Stimulated activated CD8-positive, alpha-beta memory T cell treated with anti-CD3 and anti-CD28 coated beads, Interleukin-4, amount 100 ng/mL, for 4 hours (primary cell): ENCODE results near the gene DCUN1D2.
"Not testable (repeated sequence)": the region's sequence is repeated elsewhere in the genome, so short reads cannot be mapped to it uniquely, and the experiment has no call there.

Experiments used
- DNase-seq, 2 donors: peaks; one replicate each; pipeline ENCODE4 v3.0.0-alpha.2; 2020; ENCODE audit warnings: low read depth in 2 of 2, low spot score in 1 of 2

The DCUN1D2 gene

DNA sequence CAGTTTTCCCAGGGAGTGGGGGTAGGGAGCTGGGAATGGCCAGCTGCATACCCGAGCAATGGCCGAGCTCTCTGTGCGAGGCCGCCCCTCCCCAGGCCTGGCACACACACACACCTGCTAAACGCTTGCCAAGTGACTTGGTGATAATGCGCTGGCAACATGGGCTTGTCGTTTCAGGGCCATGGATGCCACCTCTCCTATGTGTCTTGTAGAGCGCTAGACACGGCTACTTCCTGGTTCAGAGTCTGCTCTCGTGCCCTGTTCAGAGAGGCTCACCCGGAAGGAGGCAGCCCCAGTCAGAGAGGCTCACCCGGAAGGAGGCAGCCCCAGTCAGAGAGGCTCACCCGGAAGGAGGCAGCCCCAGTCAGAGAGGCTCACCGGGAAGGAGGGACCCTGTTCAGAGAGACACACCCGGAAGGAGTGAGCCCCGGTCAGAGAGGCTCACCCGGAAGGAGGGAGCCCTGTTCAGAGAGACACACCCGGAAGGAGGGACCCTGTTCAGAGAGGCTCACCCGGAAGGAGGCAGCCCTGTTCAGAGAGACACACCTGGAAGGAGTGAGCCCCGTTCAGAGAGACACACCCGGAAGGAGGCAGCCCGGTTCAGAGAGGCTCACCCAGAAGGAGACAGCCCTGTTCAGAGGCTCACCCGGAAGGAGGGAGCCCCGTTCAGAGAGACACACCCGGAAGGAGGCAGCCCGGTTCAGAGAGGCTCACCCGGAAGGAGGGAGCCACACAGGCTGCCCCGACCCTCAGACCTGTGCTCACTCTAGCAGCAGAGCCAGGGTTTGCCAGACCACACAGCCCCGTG lies 41.4 kb downstream of the DCUN1D2 start:
- peak in 1 of 2 donors; percentile 12 for DNase-seq

DNA sequence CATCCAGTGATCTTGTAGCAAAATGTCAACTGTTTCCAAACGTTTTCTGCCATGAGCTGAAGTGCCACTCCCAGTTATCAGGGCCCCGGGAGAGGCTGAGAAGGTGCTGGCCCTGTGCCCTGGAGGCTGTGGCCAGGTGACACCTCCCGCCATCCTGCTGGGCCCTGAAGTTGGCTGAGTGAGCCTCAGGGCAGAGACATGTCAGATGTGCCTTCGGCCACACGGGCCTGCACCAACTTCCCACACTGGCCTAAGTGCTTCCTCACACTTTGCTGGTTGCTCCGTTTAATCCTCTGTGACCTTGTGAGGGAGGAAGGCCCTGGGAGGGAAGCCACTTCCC lies 42.0 kb downstream of the DCUN1D2 start:
- DNase-seq, result no peak

DNA sequence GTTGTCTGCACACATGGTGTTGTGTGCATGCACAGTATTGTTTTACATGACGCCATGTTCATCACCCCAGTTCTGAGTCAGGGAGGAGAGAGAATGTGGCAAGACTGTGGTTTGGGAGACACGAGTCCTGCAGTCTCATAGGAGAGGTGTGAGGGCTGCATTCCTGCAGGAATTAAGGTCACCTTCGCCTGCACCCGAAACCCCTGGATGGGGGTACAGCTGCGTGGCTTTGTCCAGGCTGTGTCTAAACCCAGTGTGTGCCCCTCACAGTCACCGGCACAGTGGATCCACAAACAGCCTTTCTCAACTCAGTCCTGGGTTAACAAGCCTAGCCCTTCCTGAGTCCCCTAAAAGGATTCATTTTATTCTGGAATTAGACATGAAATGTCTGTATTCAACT lies 42.9 kb downstream of the DCUN1D2 start:
- no peak for DNase-seq

DNA sequence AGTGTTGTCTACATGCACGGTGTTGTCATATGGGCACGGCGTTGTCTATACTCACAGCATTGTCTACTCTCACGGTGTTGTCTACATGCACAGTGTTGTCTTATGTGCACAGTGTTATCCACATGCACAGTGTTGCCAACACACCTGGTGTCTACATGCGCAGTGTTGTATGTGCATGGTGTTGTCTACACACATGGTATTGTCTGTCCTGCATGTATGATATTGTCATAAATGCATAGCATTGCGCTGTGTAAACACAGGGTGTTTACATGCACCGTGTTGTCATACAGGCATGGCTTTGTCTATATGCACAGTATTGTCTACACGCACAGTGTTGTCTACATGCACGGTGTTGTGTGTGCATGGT lies 44.0 kb downstream of the DCUN1D2 start:
- no peak for DNase-seq

DNA sequence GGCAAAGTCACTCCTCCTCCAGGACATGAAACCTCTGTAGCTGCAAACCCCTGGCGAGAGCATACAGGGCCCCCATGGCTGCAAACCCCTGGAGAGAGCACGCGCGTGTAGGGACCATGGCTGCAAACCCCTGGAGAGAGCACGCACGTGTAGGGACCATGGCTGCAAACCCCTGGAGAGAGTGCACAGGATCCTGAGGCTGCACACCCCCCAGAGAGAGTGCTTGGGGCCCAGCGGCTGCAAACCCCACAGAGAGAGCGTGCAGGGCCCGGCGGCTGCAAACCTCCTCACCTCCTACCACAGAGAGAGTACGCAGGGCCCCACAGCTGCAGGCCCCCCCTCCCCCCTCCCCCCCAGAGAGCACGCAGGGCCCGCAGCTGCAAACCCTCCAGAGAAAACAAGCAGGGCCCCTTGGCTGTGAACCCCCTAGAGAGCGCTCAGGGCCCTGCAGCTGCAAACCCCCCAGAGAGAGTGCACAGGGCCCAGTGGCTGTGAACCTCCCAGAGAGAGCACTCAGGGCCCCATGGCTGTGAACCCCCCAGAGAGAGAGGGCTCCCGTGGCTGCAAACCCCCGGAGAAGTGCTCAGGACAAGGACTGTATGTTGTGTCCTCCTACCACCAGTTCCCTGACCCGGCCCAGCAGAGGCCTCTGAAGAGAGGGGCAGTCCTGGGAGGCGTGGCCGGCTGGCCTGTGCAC lies 44.6 kb downstream of the DCUN1D2 start:
- DNase-seq, result no peak

DNA sequence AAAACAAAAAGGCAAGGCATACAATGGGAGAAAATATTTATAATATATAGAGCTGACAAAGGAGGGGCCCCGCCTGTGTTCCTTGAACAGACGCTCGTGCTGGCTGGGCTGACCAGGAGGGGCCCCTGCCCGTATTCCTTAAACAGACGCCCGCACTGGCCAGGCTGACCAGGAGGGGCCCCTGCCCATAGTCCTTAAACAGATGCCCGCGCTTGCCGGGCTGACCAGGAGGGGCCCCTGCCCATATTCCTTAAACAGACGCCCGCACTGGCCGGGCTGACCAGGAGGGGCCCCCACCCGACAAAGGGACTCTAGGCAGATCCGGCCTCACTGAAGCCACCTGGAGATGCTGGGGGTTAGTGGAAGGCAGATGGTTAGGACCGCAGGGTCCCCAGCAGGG lies 46.5 kb downstream of the DCUN1D2 start:
- DNase-seq, result no peak

DNA sequence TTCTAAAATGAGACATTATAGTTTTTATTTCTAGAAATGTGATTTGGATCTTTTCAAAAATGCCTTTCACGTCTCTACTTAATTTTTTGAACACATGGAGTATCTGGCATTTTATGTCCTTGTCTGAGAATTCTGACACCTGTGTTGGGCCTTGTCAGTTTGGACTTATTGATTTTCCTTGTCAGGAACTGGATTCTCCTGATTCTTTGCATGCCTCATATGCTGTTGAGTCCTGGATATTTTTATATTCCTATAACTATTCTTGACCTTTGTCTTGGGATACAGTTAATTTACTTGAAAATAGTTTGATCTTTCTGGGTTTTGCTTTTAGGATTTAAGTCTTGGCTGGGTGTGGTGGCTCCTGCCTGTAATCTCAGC lies 47.5 kb downstream of the DCUN1D2 start:
- DNase-seq, result no peak

DNA sequence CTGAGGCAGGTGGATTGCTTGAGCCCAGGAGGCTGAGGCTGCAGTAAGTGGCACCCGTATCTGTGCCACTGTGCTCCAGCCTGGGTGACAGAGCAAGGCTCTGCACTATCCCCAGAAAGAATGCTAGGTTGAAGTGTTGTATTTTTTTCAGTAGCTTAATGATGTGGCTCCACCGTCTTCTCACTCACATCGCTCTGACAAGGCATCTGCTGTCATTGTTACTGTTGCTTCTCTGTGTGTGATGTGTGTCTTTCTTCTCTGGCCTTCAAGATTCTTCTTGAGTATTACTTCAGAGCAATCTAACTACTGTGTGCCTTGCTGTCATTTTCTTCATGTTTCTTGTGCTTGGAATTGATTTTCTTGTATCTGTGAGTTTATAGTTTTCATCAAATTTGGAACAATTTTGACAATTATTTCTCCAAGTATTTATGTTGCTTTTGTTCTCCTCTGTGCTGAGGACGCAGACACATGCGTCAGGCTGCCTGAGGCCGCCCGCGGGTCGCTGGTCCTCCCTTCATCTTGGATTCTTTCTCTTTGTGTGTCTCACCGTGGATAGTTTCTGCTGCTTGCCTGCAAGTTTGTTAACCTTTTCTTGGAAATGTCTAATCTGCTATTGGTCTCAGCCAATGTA lies 48.0 kb downstream of the DCUN1D2 start:
- DNase-seq, result no peak

DNA sequence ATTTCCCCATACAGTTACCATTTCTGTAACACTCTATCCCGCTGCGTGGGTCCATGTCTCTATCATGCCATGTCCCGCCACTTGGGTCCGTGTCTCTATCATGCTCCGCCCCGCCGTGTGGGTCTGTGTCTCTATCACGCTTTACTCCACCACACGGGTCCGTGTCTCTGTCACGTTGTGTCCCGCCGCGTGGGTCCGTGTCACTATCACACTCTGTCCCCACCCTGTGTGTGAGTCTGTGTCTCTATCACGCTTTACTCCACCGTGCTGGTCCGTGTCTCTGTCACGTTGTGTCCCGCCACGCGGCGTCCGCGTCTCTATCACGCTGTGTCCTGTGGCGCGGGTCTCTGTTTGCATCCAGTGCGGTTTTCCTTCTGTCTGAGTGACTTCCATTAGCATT lies 48.9 kb downstream of the DCUN1D2 start:
- DNase-seq, result no peak

DNA sequence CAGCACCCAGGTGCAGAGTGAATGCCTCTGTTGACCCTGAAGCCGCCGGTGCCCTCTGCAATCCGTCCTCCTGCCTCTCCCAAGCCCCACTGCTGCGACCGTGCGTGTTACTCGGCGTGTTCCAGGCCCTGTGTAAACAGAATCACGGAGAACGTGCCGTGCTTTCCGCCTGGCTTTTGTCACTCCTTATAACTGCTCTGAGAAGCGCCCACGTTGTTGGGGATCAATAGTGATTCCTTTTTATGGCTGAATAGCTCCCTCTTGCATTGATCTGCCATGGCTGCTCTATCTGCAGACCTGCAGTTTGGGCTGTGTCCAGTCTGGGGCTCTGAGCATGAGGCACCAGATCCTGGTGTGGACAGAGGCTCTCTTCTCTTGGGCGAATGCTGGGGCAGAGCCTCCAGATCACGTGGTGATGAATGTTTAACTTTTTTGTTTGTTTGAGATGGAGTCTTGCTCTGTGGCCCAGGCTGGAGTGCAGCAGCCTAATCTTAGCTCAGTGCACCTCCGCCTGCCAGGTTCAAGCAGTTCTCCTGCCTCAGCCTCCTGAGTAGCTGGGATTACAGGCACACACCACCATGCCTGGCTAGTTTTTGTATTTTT lies 53.0 kb downstream of the DCUN1D2 start:
- no peak for DNase-seq

DNA sequence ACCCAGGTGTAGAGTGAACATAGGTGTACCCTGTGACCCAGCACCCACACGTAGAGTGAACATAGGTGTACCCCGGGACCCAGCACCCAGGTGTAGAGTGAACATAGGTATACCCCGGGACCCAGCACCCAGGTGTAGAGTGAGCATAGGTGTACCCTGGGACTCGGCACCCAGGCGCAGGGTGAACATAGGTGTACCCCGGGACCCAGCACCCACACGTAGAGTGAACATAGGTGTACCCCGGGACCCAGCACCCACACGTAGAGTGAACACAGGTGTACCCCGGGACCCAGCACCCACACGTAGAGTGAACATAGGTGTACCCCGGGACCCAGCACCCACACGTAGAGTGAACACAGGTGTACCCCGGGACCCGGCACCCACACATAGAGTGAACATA lies 53.6 kb downstream of the DCUN1D2 start:
- DNase-seq, result not testable (repeated sequence)

DNA sequence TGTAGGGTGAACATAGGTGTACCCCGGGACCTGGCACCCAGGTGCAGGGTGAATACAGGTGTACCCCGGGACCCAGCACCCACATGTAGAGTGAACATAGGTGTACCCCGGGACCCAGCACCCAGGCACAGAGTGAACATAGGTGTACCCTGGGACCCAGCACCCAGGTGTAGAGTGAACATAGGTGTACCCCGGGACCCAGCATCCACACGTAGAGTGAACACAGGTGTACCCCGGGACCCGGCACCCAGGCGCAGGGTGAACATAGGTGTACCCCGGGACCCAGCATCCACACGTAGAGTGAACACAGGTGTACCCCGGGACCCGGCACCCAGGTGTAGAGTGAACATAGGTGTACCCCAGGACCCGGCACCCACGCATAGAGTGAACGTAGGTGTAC lies 54.6 kb downstream of the DCUN1D2 start:
- not testable (repeated sequence) for DNase-seq

DNA sequence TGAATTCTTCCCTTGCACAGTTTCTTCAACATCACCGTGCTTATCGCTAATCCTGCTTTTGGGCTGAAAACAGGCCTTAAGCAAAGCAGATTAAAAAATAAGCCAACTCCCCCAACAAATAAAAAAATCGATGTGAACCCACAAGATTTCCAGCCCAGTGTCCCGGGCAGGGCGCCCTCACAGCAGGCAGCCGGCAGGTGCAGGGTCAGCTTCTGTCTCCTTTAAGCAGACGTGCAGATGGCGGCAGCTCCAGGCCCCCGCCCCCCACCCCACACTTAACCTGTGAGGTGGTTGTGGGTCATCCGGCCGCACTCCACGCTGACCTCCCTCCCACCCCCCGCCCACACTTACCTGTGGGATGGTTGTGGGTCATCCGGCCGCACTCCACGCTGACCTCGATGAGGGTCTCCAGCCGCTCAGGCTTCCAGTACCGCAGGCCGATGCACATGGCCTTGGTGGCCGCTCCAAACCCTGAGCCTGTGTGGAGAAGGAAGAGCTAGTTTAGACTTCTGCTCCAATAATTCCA lies 57.1 kb downstream of the DCUN1D2 start:
- no peak for DNase-seq

DNA sequence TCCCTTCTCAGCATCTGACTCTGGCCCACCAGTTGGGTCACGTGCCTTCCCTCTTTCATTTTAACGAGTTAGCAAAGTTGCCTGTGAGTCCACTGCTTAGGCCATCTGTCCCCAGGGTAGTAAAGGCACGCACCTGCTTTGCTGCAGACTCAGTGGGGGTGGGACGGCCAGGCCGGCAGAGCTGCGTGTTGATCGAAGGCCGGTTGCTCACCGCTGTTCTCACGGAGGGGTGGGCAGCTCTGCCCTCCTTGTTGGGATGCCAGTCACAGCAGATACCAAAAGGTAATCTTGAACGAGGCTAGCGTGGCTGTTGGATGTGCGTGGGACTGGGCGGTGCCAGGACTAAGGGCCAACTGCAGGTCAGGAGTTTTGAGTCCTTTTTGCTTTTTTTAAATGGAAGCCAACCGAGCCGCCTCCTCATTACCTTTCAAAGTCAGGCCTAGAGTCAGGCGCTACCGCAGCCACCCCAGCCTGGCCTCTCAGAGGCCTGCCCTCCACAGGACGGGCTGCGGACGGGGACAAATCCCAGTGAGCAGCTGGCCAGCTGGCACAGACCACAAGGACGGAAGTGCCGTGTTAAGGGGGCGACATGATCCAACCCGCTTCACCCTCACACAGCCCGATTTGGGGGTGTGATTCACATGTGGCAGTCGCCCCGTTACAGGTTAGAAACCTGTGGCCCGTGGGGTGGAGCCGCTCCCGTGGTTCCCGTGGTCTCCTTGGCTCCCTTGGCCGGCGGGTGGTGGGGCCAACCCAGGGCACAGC lies 57.8 kb downstream of the DCUN1D2 start:
- no peak for DNase-seq

DNA sequence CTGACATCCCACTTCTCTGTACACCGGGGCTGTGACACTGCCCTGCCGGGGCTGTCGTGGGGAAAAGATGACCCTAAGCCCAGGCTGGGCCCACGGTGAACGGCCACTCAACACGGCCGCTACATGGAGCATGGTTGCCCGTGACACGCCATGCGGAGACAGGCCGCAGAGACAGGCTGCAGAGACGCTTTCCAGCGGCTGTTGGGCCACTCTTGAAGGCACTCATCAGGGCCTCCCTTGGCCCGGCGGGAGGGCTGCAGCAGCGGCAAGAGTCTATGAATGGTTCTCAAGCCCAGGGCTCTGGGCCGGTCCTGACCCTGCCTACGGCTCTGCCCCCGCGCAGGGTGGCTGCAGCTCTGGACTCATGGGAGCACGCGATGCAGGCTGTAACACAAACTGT lies 59.3 kb downstream of the DCUN1D2 start:
- no peak for DNase-seq

DNA sequence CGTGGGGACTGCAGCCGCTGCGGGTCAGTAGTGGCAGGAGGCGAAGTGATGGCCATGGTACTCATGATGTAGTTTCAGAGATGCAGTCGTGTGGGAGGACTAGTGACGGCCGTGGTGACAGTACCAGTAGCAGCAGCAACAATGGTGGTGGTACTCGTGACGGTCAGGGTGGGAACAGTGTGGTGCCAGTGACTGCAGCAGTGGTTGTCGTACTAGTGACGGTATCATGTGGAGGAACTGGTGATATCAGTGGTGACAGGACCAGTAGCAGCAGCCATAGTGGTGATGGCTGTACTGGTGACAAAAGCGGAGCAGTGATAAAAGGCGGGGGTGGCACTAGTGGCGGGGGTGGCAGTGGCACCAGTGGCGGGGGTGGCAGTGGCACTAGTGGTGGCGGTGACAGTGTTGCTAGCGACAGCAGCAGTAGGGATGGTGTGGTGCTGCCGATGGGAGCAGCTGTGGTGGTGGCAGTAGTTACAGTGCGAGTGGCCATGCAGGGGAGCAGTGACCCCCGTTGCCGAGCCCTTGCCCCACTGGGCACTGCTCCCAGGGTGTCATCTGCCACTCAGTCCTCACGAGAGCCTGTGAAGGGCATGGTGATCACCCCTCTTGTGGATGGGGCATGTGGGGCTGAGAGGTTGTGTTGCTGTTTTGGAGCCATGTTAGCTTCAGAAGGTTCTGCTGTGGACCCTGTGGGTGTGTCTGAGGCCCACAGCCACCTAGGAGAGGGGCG lies 60.0 kb downstream of the DCUN1D2 start:
- no peak for DNase-seq

DNA sequence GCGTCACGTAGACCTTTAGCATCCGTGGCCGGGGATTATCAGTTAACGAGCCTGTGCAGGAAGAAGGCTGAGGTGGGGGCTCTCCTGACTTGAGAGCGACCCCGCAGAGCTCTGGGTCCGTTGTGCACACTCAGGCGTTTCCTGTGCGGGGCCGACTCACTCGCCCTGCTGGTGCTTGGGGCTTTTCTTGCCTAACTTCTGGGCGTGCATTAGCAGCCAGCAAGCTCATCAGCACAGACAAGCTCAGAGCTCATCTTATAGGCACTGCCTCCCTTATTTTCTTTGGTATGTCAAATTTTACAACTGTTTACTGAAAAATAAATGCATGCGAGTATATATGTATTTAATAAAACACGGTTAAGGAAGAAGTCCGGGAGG lies 60.9 kb downstream of the DCUN1D2 start:
- DNase-seq, result no peak

DNA sequence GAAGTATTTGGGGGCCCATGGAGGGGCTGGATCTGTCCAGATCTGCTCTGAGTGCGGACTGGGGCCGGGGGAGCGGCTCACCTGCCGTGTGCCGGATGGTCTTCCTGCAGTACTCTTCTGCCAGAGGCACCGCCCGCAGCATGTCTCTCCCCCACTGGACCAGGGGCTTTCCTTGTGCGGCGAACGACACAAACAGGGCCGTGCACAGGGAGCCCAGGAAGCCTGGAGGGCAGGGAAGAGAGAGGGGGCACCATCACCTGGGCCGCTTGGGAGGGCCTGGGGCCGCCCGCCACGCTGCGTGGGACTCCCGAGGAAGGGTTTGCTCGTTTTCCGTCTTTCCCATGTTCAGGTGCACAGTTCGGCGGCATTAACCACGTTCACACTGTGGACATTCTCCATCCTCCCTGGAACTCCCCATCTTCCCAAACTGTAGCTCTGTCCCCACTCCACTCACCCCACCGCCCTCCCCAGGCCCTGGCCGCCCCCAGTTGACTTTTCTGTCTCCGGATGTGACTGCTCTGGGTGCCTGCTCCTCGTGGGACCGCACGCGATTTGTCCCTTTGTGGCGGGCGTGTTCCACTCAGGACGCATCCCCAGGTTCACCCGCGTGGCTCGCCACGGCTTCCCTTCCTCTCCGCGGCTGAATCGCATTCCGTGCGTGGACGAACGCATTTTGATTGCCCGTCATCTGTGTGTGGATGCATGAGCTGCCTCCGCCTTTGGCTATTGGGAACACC lies 61.5 kb downstream of the DCUN1D2 start:
- no peak for DNase-seq

DNA sequence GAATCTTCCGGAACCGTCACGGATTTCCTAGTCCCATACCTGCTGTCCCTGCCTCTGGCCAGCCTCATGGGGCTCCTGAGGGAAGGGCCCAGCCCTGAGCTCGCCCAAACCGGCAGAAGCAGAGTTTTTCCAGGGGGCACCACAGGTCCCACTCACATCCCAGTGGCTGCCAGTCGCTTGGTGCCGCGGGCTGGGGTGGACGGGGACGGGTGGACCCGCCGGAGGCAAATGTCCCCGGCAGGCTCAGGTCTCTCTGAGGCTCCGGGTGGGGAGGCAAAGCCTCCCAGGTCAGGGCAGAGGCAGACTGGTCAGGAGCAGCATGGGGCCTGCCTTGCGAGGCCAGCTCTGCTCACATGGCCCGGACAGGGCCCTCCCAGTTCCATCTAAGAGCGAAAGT lies 62.0 kb downstream of the DCUN1D2 start:
- no peak for DNase-seq
